B cell (primary cell): ENCODE data around the gene PRPF4. TPM values are rescaled to one million over a fixed set of nuclear protein-coding genes. Genes with fewer than 3 reads are reported as not detected.

ENCODE experiments used
- ATAC-seq: fragments of 200-7000 bp; cut with Tn5 transposase; one replicate; pipeline ENCODE4 v1.10.0; 2021; ENCODE audit warnings: low read depth, mild to moderate bottlenecking, moderate number of reproducible peaks, moderate library complexity
- CTCF ChIA-PET: fragments of 350-600 bp; sonication (Branson Sonifier 250); formaldehyde crosslinking; loops from one replicate; lab custom pipeline; 2021; ENCODE audit warnings: antibody characterized with exemption, inconsistent platforms; lab: Charles Lee
- POLR2A ChIA-PET: fragments of 350-600 bp; sonication (Branson Sonifier 250); formaldehyde crosslinking; loops from one replicate; lab custom pipeline; 2021; ENCODE audit warnings: antibody characterized with exemption; lab: Charles Lee
- DNase-seq: peaks from one replicate; pipeline ENCODE4 v3.0.0; 2013
- H2AFZ ChIP-seq: 2 replicates; pipeline ENCODE4 v1.6.1; 2012; ENCODE audit warnings: mild to moderate bottlenecking, low read depth, low read length; ENCODE audit not compliant: insufficient read depth, poor library complexity, severe bottlenecking
- H3K27ac ChIP-seq, 2 donors: 1 replicate in 1 of 2; 2 replicates in 1 of 2; pipeline ENCODE4 v1.5.1; 2012 to 2013; ENCODE audit warnings: low read length in 2 of 2, mild to moderate bottlenecking in 2 of 2, moderate library complexity in 1 of 2
- H3K27me3 ChIP-seq, 4 experiments: fragments of 200-600 bp in 1 of 4; sonication (generic) in 1 of 4; replicated peaks in 1 of 4; 1 replicate in 2 of 4; 2 replicates in 2 of 4; pipeline versions ENCODE4 v1.6.1 to v1.7.0; 2013 to 2016; ENCODE audit warnings: low read length in 3 of 4, mild to moderate bottlenecking in 2 of 4, mixed read lengths in 1 of 4, moderate library complexity in 1 of 4; ENCODE audit not compliant: insufficient read depth in 4 of 4, control insufficient read depth in 3 of 4; ENCODE audit errors: control extremely low read depth in 1 of 4
- H3K36me3 ChIP-seq, 2 experiments: replicated peaks in 1 of 2; 1 replicate in 1 of 2; 2 replicates in 1 of 2; pipeline versions ENCODE4 v1.6.1 to v1.7.1; 2013; ENCODE audit warnings: low read length in 1 of 2; ENCODE audit not compliant: insufficient read depth in 2 of 2, control insufficient read depth in 1 of 2; ENCODE audit errors: control extremely low read depth in 1 of 2, extremely low read depth in 1 of 2
- H3K4me1 ChIP-seq, 2 donors: fragments of 200-600 bp in 1 of 2; sonication (generic) in 1 of 2; 1 replicate in 1 of 2; 2 replicates in 1 of 2; pipeline versions ENCODE4 v1.5.1 to v1.6.1; 2013 to 2017; ENCODE audit warnings: low read length in 2 of 2; ENCODE audit not compliant: control insufficient read depth in 2 of 2, insufficient read depth in 2 of 2
- H3K4me2 ChIP-seq: replicated peaks from 2 replicates; pipeline ENCODE3; 2012; ENCODE audit warnings: mild to moderate bottlenecking, low read depth, low read length; ENCODE audit not compliant: poor library complexity, severe bottlenecking
- H3K4me3 ChIP-seq, 5 experiments: fragments of 200-600 bp in 1 of 5; sonication (generic) in 1 of 5; 1 replicate in 3 of 5; 2 replicates in 2 of 5; pipeline versions ENCODE4 v1.5.1 to v1.7.0; 2011 to 2016; ENCODE audit warnings: low read length in 4 of 5, mild to moderate bottlenecking in 4 of 5, low read depth in 2 of 5, control low read depth in 1 of 5, moderate library complexity in 1 of 5; ENCODE audit not compliant: insufficient read depth in 1 of 5; ENCODE audit errors: control extremely low read depth in 1 of 5, extremely low read depth in 1 of 5
- H3K79me2 ChIP-seq: fragments of 200-600 bp; sonication (generic); one replicate; pipeline ENCODE4 v1.6.0; 2016; ENCODE audit warnings: low read length; ENCODE audit not compliant: control insufficient read depth, insufficient read depth
- H3K9ac ChIP-seq: fragments of 200-600 bp; sonication (generic); 2 replicates; pipeline ENCODE4 v1.6.1; 2017; ENCODE audit warnings: mild to moderate bottlenecking, low read length, moderate library complexity
- H3K9me3 ChIP-seq, 3 donors: one replicate each; pipeline versions ENCODE4 v1.6.1 to v1.7.1; 2013; ENCODE audit warnings: low read length in 2 of 3; ENCODE audit not compliant: control insufficient read depth in 2 of 3, insufficient read depth in 1 of 3; ENCODE audit errors: control extremely low read depth in 1 of 3
- H4K20me1 ChIP-seq: 2 replicates; pipeline ENCODE4 v1.6.0; 2012; ENCODE audit warnings: mild to moderate bottlenecking, low read length; ENCODE audit not compliant: insufficient read depth, control insufficient read depth, poor library complexity, severe bottlenecking
- H3K27ac Mint-ChIP-seq: one replicate; pipeline ENCODE4 v1.8.0; 2021; ENCODE audit warnings: mixed read lengths
- H3K27me3 Mint-ChIP-seq: one replicate; pipeline ENCODE4 v1.8.0; 2021; ENCODE audit warnings: mixed read lengths
- H3K4me1 Mint-ChIP-seq: one replicate; pipeline ENCODE4 v1.8.0; 2021; ENCODE audit warnings: mixed read lengths
- H3K4me3 Mint-ChIP-seq: one replicate; pipeline ENCODE4 v1.8.0; 2021; ENCODE audit warnings: mixed read lengths
- H3K9me3 Mint-ChIP-seq: one replicate; pipeline ENCODE4 v1.8.0; 2022; ENCODE audit warnings: mixed read lengths; ENCODE audit not compliant: insufficient read depth
- CTCF ChIP-seq: fragments of 200-600 bp; IDR thresholded peaks from one replicate; pipeline ENCODE4 v1.8.0; 2022; ENCODE audit warnings: antibody characterized with exemption, mild to moderate bottlenecking
- EZH2 ChIP-seq: IDR thresholded peaks from 2 replicates; pipeline ENCODE4 v1.6.1; 2012; ENCODE audit warnings: borderline replicate concordance, low read depth, mild to moderate bottlenecking, moderate library complexity, low read length; ENCODE audit not compliant: insufficient read depth, poor library complexity, severe bottlenecking
- WGBS: methylation state at CpG from one replicate; pipeline ENCODE4 v1.1.5; 2013; ENCODE audit warnings: missing lambda C conversion rate; ENCODE audit not compliant: insufficient coverage; 5-methylcytosine and 5-hydroxymethylcytosine counted together
- intact Hi-C: fragments of 100-400 bp; cut with micrococcal nuclease; formaldehyde crosslinking; loops from one replicate; pipeline ENCODE4 v1.10.0; 2022
- polyA plus RNA-seq: library from polyadenylated mRNA; depleted of rRNA; stranded (reverse); fragments of >200 nt; gene quantifications from 2 replicates; pipeline ENCODE4 v1.2.3, GENCODE V29; 2012
- total RNA-seq, 2 donors: library from RNA; stranded (reverse); fragments of 120-200 nt in 1 of 2; gene quantifications; 1 replicate in 1 of 2; 2 replicates in 1 of 2; pipeline versions ENCODE4 v1.2.3 to v1.2.4, GENCODE V29; 2013 to 2022

The PRPF4 gene
- total and polyA plus RNA-seq, 2 donors (not counting 1 experiment from before 2014, with no cell fraction given): 11.4 to 30.8 TPM

GRCh38 chr9:113301548-113301947 lies 26.1 kb downstream of the PRPF4 start:
- no peak overlapping the region for H3K4me3 ChIP-seq
- H3K79me2 ChIP-seq: no peaks in the 10 kb centered on the region
- Mint-ChIP-seq H3K9me3 (no peaks in the 10 kb centered on the region), H3K27ac (no peak overlapping the region), H3K4me1 (no peaks in the 10 kb centered on the region), H3K27me3 (peaks cover 31% of the 10 kb centered on the region), H3K4me3 (no peak overlapping the region)
- no peak overlapping the region for H3K9ac ChIP-seq
- intact Hi-C loops: no loop called here
- no peak overlapping the region for H3K4me2 ChIP-seq
- TF ChIP-seq EZH2 (no peak), CTCF (no peak)
- WGBS: 89% methylated on average over 2 of the region's 8 CpGs
- no peaks in the 10 kb centered on the region for H4K20me1 ChIP-seq
- ChIA-PET CTCF (no interaction called here), POLR2A (no interaction called here)
- peaks cover 0 to 5% (median 0%) of the 10 kb centered on the region in 4 experiments for H3K27me3 ChIP-seq
- no peak overlapping the region for H2AFZ ChIP-seq
- H3K4me1 ChIP-seq: no peaks in the 10 kb centered on the region
- ATAC-seq (no peak), DNase-seq (no peak)
- no peak overlapping the region for H3K27ac ChIP-seq
- H3K36me3 ChIP-seq: no peaks in the 10 kb centered on the region
- no peaks in the 10 kb centered on the region for H3K9me3 ChIP-seq

- Histone ChIP-seq H3K27me3 (peaks cover 0 to 5% (median 0%) of the 10 kb centered on the region in 4 experiments), H3K27ac (no peak within 1 kb of the TSS), H3K36me3 (no peaks in the 10 kb centered on the region), H3K4me3 (no peak within 1 kb of the TSS), H3K4me2 (no peak within 1 kb of the TSS), H3K9ac (no peak within 1 kb of the TSS), H2AFZ (no peak within 1 kb of the TSS), H3K4me1 (no peaks in the 10 kb centered on the region), H3K79me2 (no peaks in the 10 kb centered on the region), H4K20me1 (no peaks in the 10 kb centered on the region), H3K9me3 (no peaks in the 10 kb centered on the region)
- Mint-ChIP-seq H3K4me3 (no peak within 1 kb of the TSS), H3K27me3 (peaks cover 31% of the 10 kb centered on the region), H3K27ac (no peak within 1 kb of the TSS), H3K4me1 (no peaks in the 10 kb centered on the region), H3K9me3 (no peaks in the 10 kb centered on the region)
- POLR2A ChIA-PET: no interaction called here
- TF ChIP-seq EZH2 (no peak), CTCF (no peak)
- 91% methylated on average over 25 of the region's 25 CpGs for WGBS
- CTCF ChIA-PET: no interaction called here
- intact Hi-C loops: no loop called here
- ATAC-seq (no peak), DNase-seq (no peak)
Observed at GRCh38 chr9:113302792-113303418, 27.4 kb downstream of the PRPF4 start, which contains the start of gene RNF183. Gene RNF183 (minus strand): TSS chr9:113303376. CDS start chr9:113298184, 5,192 bp downstream.
